Gastrocnemius medialis (tissue), 4 donors: ENCODE results near the gene METTL9. TPM values are rescaled to one million over a fixed set of nuclear protein-coding genes. Genes with fewer than 3 reads are reported as not detected.
"Not testable (repeated sequence)": the region's sequence is repeated elsewhere in the genome, so short reads cannot be mapped to it uniquely, and the experiment has no call there.

ENCODE experiments used
- ATAC-seq, 2 donors: fragments of 150-250 bp; one replicate each; pipeline ENCODE4 v1.9.1; 2016
- DNase-seq, 2 donors: peaks; one replicate each; pipeline ENCODE4 v3.0.0-alpha.2; 2019
- H3K27ac ChIP-seq, 4 donors: fragments of 200-600 bp; sonication (generic); 1 replicate in 1 of 4; 2 replicates in 3 of 4; pipeline ENCODE4 v1.5.1; 2016 to 2018; ENCODE audit warnings: mild to moderate bottlenecking in 2 of 4, moderate library complexity in 1 of 4
- H3K27me3 ChIP-seq, 3 donors: fragments of 200-600 bp; sonication (generic) in 2 of 3; 1 replicate in 1 of 3; 2 replicates in 2 of 3; pipeline versions ENCODE4 v1.5.1 to v1.6.0; 2016 to 2019; ENCODE audit warnings: mild to moderate bottlenecking in 1 of 3, moderate library complexity in 1 of 3
- H3K36me3 ChIP-seq, 2 donors: fragments of 200-600 bp; sonication (generic) in 1 of 2; one replicate each; pipeline ENCODE4 v1.5.1; 2017 to 2018
- H3K4me1 ChIP-seq, 2 donors: fragments of 200-600 bp; sonication (generic) in 1 of 2; one replicate each; pipeline ENCODE4 v1.5.1; 2016 to 2017; ENCODE audit warnings: mild to moderate bottlenecking in 2 of 2
- H3K4me3 ChIP-seq, 4 donors: fragments of 200-600 bp; sonication (generic) in 3 of 4; 1 replicate in 1 of 4; 2 replicates in 3 of 4; pipeline ENCODE4 v1.5.1; 2016 to 2019; ENCODE audit warnings: mild to moderate bottlenecking in 2 of 4
- H3K9me3 ChIP-seq, 3 donors: fragments of 200-600 bp; sonication (generic) in 2 of 3; 1 replicate in 1 of 3; 2 replicates in 2 of 3; pipeline ENCODE4 v1.5.1; 2016 to 2019
- POLR2A ChIP-seq, 2 donors: fragments of 450-650 bp; IDR thresholded peaks; one replicate each; pipeline ENCODE4 v1.6.1; 2017; ENCODE audit warnings: antibody characterized with exemption in 2 of 2, mild to moderate bottlenecking in 2 of 2, moderate library complexity in 2 of 2
- in situ Hi-C, 4 donors: fragments of 200-750 bp; cut with MboI; loops; one replicate each; pipeline versions ENCODE4 v1.15.0 to v1.8.0; 2017; ENCODE audit warnings: low sequenced_read_pairs in 4 of 4
- intact Hi-C: fragments of 100-400 bp; cut with DNase I; formaldehyde crosslinking; loops from one replicate; pipeline ENCODE4 v1.15.1; 2023; ENCODE audit warnings: low total_unique reads
- total RNA-seq, 4 donors: library from RNA; depleted of rRNA; stranded (reverse); fragments of >200 nt; gene quantifications; one replicate each; pipeline versions ENCODE4 v1.1.0 to v1.2.3, GENCODE V29; 2016
- TF ChIP-seq, protein P1 (sequence below), 5 experiments: fragments of 450-650 bp in 3 of 5; fragments of 200-600 bp in 2 of 5; sonication (generic) in 2 of 5; IDR thresholded peaks in 4 of 5; conservative IDR thresholded peaks in 1 of 5; 1 replicate in 4 of 5; 2 replicates in 1 of 5; pipeline ENCODE4 v1.5.1; 2016 to 2019; ENCODE audit warnings: antibody characterized with exemption in 5 of 5, mild to moderate bottlenecking in 3 of 5, moderate library complexity in 3 of 5

The METTL9 gene
- total RNA-seq = 100 to 1,000 TPM in 2 of 4 donors, 10 to 100 TPM in 2; 87.2 to 109 (median 96.8) TPM

DNA sequence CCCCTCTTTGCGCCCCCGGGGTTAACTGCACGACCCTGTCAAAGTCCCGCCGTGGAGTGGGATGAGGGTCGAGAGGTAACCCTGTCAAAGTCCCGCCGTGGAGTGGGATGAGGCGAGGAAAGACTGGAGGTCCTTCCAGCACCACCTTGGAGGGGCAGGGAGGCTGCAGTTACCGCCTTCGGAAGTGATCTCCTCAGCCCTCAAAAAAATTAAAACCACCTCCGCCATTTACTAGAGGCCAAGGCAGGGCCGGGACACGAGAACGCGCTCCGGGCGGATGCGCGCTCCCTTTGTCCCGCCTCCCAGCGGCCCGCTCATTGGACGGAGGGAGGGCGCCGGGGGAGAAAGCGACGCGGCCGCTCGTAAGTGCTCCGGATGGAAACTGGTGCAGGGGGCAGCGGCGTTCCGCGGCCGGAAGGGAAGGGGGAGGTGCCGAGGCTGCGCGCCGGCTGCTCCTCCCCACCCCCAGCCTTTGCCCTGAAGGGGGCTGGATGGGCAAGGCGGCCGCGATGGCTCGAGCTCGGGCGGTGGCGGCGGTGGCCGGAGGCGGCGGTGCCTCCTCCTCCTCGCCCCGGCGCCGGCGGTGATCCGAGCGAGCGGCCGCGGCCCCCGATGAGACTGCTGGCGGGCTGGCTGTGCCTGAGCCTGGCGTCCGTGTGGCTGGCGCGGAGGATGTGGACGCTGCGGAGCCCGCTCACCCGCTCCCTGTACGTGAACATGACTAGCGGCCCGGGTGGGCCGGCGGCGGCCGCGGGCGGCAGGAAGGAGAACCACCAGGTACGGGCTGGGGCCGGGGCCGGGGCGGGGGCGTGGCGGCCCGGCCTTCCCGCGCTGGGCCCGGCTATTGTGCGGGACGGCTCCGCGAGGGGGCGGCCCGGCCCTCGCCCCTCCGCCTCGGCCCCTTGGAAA, at the start of gene METTL9:
TSS of gene METTL9 (plus strand) at position 456 of the 909 bp plus-strand sequence. CDS start at position 613, 157 bp downstream.
- peak within 1 kb of the TSS; percentile 62 to 92 (median 82) for H3K4me3 ChIP-seq
- no peaks in the 10 kb centered on the region for H3K36me3 ChIP-seq
- in situ Hi-C loops = loop anchor here in 2 of 4 donors (10.0 to 25.0 kb wide), 2 partner anchors 45 to 113 kb away; no protein-coding TSS in a partner anchor
- ATAC-seq (peak; percentile 92 to 95), DNase-seq (peak; percentile 91 to 93)
- H3K4me1 ChIP-seq = peaks cover 35 to 44% of the 10 kb centered on the region in 2 donors
- H3K27me3 ChIP-seq = no peaks in the 10 kb centered on the region
- TF ChIP-seq, protein P1, sequence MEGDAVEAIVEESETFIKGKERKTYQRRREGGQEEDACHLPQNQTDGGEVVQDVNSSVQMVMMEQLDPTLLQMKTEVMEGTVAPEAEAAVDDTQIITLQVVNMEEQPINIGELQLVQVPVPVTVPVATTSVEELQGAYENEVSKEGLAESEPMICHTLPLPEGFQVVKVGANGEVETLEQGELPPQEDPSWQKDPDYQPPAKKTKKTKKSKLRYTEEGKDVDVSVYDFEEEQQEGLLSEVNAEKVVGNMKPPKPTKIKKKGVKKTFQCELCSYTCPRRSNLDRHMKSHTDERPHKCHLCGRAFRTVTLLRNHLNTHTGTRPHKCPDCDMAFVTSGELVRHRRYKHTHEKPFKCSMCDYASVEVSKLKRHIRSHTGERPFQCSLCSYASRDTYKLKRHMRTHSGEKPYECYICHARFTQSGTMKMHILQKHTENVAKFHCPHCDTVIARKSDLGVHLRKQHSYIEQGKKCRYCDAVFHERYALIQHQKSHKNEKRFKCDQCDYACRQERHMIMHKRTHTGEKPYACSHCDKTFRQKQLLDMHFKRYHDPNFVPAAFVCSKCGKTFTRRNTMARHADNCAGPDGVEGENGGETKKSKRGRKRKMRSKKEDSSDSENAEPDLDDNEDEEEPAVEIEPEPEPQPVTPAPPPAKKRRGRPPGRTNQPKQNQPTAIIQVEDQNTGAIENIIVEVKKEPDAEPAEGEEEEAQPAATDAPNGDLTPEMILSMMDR (IDR thresholded peaks at IDR 0.05 in 4 of 5, conservative IDR thresholded peaks at IDR 0.05 in 1 of 5) = peak in 2 of 5 experiments; percentile 11 to 15
- TF ChIP-seq POLR2A (IDR thresholded peaks at IDR 0.05) = peak; percentile 86 to 91
- intact Hi-C loops = loop anchor here (1.0 to 10.0 kb wide), 3 partner anchors 12 to 1545 kb away; partner anchors contain the start of gene USP31
- no peaks in the 10 kb centered on the region for H3K9me3 ChIP-seq
- peak within 1 kb of the TSS; percentile 88 to 97 (median 90) for H3K27ac ChIP-seq

DNA sequence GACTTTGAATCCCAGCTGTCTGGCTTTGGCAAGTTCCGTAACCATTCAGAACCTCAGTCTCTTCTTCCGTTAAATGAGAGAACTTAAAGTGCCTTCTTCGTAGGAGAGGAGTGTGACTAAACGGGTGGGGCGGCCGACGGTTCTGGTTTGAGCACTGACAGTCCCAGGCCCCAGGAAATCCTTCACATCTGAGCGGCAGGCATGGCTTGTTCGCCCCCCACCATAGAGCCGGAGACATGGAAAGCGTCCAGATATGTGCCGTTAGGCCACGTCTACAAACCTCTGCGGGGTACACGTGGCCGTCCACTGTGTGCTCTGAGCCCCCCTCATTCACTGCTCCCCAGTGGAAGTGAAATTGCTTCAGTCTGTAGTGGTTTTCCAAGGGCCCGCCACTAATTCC, 49.4 kb upstream of the METTL9 start:
- H3K27ac ChIP-seq, H3K4me3 ChIP-seq, H3K27me3 ChIP-seq, H3K36me3 ChIP-seq, in situ Hi-C loops, DNase-seq, ATAC-seq, H3K9me3 ChIP-seq, H3K4me1 ChIP-seq: not testable (repeated sequence)
- intact Hi-C loops = loop anchor here (10.0 kb wide), 1 partner anchor 395 kb away; the partner anchor contains the start of genes DNAH3 and LDAF1

DNA sequence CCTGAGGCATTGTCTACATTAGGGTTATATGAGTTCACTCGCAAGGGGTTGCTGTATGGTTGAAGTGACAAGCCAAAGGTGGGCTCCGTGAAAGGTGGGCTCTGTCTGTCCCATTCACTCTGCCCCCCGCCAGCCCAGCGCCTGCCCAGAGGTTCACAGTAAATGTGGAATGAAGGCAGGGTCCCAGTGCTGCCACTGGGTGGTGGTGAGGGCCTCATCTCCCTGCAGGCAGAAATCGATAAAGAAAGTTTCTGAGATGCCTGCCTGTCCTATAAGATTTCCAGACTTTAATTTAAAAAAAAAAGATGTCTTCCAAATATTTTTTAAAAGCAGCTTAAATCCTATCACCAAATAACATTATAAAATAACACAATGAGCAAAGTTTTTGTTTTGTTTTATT, 48.9 kb upstream of the METTL9 start:
- H3K27ac ChIP-seq, H3K27me3 ChIP-seq, DNase-seq, ATAC-seq, H3K9me3 ChIP-seq, in situ Hi-C loops, H3K4me3 ChIP-seq, H3K36me3 ChIP-seq: not testable (repeated sequence)
- intact Hi-C loops = loop anchor here (10.0 kb wide), 1 partner anchor 396 kb away; the partner anchor contains the start of genes DNAH3 and LDAF1
- H3K4me1 ChIP-seq = peaks cover 9 to 10% of the 10 kb centered on the region in 2 donors

DNA sequence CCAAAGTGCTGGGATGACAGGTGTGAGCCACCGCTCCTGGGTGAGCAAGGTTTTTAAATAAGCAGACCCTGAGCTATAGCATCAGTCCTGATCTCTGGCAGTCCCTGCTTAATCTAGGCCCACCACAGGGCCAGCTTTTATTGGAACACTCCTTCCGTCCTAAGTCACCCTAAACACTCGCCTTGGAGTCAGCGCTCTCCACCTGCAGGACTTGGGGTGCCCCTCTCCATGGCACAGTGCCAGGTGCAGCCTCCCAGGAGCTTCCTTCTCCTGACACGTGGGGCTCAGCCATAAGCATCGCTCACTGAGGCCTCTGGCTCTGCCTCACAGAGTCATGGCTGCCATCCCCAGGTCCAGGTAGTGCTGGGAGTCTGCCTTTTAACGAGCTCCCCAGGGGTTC, 48.3 kb upstream of the METTL9 start:
- H3K27me3 ChIP-seq, DNase-seq, H3K4me3 ChIP-seq, in situ Hi-C loops, H3K9me3 ChIP-seq, ATAC-seq, H3K36me3 ChIP-seq, H3K27ac ChIP-seq: not testable (repeated sequence)
- H3K4me1 ChIP-seq = peaks cover 14 to 17% of the 10 kb centered on the region in 2 donors
- intact Hi-C loops = loop anchor here (10.0 kb wide), 1 partner anchor 396 kb away; the partner anchor contains the start of genes DNAH3 and LDAF1

DNA sequence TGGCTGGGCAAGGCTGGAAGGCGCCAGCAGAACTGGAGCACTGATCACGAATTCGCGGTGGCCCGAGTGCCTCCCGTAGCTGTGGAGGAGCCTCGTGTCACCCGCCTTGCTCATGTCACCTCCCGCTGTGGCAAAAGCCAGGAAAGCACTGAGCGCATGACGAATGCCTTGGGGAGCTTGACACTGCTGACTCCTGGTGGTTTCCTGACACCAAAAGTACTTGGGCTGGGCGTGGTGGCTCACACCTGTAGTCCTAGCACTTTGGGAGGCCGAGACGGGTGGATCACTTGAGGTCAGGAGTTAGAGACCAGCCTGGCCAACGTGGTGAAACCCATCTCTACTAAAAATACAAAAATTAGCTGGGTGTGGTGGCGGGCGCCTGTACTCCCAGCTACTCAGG, 47.8 kb upstream of the METTL9 start:
- H3K27me3 ChIP-seq, DNase-seq, H3K4me3 ChIP-seq, H3K9me3 ChIP-seq, ATAC-seq, in situ Hi-C loops, H3K27ac ChIP-seq, H3K36me3 ChIP-seq: not testable (repeated sequence)
- intact Hi-C loops = loop anchor here (10.0 kb wide), 1 partner anchor 397 kb away; the partner anchor contains the start of genes DNAH3 and LDAF1
- H3K4me1 ChIP-seq = peaks cover 18 to 21% of the 10 kb centered on the region in 2 donors

DNA sequence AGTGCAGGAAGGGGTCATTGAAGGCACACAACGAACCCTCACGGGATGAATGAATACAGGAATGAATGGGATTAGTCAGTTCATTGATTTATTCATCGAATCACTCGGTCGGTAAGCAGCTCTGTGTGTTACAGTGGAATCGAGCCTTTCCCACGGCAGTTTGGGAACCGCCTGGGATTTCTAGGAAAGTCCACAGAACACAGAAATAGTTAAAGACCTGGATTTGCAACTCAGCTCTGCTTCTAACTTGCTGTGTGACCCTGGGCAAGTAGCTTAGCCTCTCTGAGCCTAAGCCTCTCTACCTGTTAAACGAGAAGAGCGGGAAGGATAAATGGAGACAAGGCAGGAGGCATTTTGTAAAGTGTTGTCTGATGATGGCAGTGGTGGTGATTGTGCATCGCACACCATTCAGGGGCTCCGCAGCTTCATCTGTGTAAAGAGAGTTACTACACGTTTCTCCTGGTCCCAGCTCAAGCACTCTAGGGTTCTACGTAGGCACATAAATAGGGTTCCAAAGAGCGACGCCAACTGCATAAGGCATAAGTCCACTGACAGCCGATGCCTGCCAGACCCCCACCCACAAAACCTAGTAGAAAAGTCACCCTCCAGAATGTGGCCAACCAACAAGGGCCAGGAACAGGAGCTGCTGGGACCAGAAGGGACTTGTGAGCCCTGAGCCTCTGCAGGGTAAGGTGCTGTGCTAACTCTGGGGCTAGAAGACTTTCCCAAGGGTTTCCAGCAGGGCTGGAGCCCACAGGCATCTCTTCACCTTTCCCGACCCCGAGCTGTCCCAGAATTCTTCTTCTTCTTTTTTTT, 45.7 kb upstream of the METTL9 start:
- H3K9me3 ChIP-seq, in situ Hi-C loops: not testable (repeated sequence)
- intact Hi-C loops = loop anchor here (10.0 kb wide), 1 partner anchor 399 kb away; the partner anchor contains the start of genes DNAH3 and LDAF1

More for the DNA sequence above, 45.7 kb upstream of the METTL9 start:
- H3K27ac ChIP-seq, H3K27me3 ChIP-seq, H3K4me3 ChIP-seq, ATAC-seq, H3K36me3 ChIP-seq: not testable (repeated sequence)
- peaks cover 21 to 26% of the 10 kb centered on the region in 2 donors for H3K4me1 ChIP-seq
- DNase-seq = peak in 1 of 2 donors; percentile 11
